Fibroblast of mammary gland (primary cell): Measurements from ENCODE around the gene YDJC.

Experiments
- DNase-seq: peaks from one replicate; pipeline ENCODE4 v3.0.0-alpha.2; 2010; ENCODE audit warnings: low read depth
- H3K4me3 ChIP-seq: 2 replicates; pipeline ENCODE4 v1.5.1; 2011; ENCODE audit warnings: low read depth, mild to moderate bottlenecking, low read length, moderate library complexity; ENCODE audit not compliant: control insufficient read depth
- TF ChIP-seq, protein P1 (sequence below): conservative IDR thresholded peaks from 2 replicates; pipeline ENCODE4 v1.5.1; 2011; ENCODE audit warnings: low read depth, low read length, inconsistent platforms; ENCODE audit not compliant: control insufficient read depth, insufficient read depth

Gene YDJC

DNA sequence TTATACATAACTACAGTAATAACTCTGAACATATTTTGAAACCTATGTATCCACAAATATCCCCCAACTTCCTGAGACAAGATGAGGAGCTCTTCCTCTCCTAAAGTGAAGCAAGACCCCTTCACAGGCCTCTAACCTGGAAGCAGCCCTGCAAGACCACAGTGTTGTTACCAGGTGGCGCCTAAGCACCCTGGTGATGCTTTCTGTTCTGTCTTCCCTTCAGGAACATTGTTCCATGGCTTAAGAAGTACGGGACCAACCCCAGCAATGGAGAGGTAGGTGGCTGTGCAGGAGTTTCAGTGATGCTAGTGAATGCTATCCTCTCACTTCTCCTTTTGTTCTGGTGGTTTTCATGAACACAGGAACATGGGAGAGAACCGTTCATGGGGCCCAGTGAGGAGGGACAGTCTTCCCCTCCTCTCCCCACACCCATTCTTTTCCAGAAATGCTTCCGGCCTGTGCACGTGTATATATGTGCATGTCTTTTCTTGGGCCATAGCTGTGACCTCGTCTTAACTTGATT is 42.3 kb upstream of the YDJC start:
- TF ChIP-seq, protein P1, sequence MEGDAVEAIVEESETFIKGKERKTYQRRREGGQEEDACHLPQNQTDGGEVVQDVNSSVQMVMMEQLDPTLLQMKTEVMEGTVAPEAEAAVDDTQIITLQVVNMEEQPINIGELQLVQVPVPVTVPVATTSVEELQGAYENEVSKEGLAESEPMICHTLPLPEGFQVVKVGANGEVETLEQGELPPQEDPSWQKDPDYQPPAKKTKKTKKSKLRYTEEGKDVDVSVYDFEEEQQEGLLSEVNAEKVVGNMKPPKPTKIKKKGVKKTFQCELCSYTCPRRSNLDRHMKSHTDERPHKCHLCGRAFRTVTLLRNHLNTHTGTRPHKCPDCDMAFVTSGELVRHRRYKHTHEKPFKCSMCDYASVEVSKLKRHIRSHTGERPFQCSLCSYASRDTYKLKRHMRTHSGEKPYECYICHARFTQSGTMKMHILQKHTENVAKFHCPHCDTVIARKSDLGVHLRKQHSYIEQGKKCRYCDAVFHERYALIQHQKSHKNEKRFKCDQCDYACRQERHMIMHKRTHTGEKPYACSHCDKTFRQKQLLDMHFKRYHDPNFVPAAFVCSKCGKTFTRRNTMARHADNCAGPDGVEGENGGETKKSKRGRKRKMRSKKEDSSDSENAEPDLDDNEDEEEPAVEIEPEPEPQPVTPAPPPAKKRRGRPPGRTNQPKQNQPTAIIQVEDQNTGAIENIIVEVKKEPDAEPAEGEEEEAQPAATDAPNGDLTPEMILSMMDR: no peak
- DNase-seq: no peak
- H3K4me3 ChIP-seq: no peak overlapping the region

DNA sequence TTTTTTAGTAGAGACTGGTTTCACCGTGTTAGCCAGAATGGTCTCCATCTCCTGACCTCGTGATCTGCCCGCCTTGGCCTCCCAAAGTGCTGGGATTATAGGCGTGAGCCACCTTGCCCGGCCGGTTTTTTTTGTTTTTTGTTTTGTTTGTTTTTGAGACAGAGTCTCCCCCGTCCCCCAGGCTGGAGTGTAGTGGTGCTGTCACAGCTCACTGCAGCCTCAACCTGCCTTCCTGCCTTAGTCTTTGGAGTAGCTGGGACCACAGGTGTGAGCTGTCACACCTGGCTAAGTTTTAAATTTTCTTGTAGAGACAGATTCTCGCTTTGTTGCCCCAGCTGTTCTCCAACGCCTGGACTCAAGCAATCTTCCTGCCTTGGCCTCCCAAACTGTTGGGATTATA is 39.2 kb upstream of the YDJC start:
- DNase-seq: no peak
- H3K4me3 ChIP-seq: no peak overlapping the region
- TF ChIP-seq, protein P1: no peak

DNA sequence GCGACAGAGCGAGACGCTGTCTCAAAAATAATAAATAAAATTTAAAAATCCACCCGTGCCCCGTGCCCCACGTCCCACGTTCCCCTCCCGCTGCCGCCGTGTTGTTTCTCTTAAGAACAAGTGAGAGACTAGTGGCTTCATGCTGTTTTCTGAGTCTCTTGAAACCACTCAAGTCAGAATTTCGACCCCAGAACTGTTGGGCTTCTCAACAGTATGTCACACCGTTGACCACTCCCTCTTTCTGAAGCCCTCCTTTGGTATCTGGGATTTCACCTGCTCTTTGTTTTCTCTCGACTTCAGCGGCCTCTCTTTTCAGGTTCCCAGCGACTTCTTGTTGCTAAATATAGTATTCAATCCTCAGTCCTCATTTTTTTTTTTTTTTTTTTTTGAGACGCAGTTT is 37.0 kb upstream of the YDJC start:
- TF ChIP-seq, protein P1: no peak
- H3K4me3 ChIP-seq: peak overlapping the region; percentile 89
- no peak for DNase-seq

DNA sequence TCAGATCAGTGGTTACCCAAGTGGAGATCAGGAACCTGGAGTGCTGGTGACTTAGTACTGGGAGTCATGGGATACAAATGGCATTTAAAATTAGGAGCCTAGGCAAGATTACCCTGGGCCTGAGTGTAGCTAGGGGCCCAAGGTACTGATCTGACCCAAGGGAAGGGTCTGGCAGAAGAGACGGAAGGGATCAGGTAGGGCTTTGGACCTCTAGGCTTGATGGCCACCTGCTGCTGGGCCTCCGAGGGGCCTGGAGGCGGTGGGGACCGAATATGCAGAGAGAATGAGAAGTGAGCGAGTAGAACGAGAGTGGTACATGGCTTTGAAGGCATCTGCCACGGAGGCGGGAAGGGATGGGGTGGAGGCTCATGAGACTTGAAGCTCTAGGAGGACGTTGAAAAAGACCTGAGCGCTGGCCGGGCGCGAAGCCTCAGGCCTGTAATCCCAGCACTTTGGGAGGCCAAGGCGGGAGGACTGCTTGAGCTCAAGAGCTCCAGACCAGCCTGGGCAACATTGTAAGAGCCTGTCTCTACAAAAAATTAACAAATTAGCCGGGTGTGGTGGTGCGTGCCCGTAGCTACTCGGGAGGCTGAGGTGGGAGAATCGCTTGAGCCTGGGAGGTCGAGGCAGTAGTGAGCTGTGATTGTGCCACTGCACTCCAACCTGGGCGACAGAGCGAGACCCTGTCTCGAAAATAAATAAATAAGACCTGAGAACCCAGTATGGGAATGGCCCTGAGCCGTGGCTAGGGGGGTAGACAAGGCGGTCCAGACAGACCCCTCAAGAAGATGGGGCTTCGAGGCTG is 35.4 kb upstream of the YDJC start:
- TF ChIP-seq, protein P1: no peak
- DNase-seq: no peak
- peak overlapping the region; percentile 89 for H3K4me3 ChIP-seq

DNA sequence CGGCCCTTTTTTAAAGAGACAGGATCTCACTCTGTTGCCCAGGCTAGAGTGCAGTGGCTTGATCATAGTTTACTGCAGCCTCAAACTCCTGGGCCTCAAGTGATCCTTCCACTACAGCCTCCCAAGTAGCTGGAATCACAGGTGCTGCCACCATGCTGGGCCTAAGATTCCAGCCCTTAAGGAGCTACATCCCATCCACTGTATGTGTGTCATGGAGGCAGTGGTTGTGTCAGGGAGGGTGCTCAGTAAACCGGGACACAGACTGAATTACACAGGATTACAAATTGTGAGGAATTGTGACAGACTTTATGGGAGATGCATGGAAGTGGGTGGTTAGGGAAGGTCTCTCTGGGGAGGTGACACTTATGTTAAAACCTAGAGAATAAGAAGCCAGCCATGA is 33.9 kb upstream of the YDJC start:
- no peak for DNase-seq
- TF ChIP-seq, protein P1: no peak
- H3K4me3 ChIP-seq: no peak overlapping the region

DNA sequence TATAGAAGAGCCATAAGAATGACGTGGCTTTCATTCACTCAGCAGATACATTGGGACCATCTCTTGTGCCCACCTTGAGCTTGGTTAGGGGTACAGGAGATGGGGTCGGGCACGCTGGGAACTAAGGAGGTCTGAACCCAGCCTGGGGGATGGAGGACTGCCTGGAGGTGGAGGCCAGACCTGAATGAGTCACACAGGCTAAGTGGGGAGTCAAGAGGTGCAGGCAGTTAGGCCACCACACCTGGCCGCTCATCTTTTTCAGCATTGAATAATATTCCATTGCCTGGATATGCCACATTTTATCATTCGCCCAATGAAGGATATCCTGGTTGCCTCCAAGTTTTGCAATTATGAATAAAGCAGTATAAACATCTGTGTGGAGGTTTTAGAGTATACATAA is 32.2 kb upstream of the YDJC start:
- no peak overlapping the region for H3K4me3 ChIP-seq
- TF ChIP-seq, protein P1: no peak
- no peak for DNase-seq

DNA sequence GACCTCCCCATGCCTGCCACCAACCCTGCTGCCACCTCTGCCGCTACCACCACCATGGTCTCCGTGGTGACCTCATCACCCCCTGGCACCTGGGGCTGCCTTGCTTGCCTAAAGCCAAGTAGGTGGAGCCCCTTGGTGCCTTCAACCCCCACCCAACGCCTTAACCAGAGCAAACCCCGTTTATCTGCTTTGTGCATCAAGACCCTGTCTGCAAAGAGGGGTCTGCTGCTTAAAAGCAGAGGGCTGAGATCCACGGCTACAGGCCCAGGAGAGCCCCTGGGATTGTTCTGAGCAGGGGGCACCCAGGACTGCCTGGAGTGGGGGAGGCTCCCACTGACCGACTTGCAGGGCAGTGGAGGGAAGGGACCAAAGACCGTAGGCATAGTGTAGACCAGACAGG is 31.1 kb upstream of the YDJC start:
- H3K4me3 ChIP-seq: no peak overlapping the region
- no peak for DNase-seq
- TF ChIP-seq, protein P1: no peak
